ENCODE results near the gene RGCC.
"Not testable (repeated sequence)": the region's sequence is repeated elsewhere in the genome, so short reads cannot be mapped to it uniquely, and the experiment has no call there.

RGCC gene, protein sequence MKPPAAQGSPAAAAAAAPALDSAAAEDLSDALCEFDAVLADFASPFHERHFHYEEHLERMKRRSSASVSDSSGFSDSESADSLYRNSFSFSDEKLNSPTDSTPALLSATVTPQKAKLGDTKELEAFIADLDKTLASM

DNA sequence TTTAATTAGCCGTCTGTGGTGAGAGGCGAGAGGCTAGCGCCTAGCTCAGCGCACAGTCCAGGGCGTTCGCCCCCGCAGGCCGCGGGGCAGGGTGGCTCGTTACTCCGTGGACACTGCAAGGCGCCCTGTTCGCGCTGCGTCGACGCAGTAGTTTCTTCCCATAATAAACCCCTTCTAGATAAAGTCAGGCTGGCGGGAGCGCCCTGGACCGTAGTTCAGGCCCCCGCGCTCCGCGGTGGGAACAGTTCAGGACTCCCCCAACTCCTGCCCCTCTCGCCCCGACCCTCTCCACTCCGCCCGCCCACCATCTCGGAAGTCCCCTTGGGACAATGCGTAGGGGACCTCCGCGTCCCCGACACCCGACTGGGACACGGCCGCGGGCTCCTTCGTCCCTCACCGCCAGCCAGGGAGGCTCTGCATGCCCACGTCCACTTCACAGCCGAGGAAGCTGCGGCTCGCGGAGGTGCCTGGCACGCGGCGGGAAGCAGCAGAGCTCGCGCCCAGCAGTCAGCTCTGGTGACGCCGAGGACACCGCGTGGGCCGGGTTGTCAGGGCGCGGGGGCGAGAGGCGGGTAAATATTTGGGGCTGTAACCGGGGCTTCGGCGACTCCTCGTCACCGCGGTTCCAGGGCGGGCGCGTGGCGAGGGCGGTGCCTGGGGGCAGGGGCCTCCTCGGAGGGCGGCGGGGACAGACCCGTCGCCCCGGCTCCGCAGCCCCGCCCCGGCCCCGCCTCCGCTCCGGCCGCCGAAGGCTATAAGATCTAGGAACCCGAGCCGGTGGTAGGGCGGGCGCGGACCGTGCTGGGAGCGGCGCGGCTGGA lies at the start of gene RGCC:
TSS of gene RGCC (plus strand) at position 783 of the 821 bp plus-strand sequence. CDS start 158 bp downstream, outside the sequence.
- peak; percentile 94 to 96 for DNase-seq (ENCODE audit: extremely low read depth in 1 of 2, low read depth in 1 of 2)

DNA sequence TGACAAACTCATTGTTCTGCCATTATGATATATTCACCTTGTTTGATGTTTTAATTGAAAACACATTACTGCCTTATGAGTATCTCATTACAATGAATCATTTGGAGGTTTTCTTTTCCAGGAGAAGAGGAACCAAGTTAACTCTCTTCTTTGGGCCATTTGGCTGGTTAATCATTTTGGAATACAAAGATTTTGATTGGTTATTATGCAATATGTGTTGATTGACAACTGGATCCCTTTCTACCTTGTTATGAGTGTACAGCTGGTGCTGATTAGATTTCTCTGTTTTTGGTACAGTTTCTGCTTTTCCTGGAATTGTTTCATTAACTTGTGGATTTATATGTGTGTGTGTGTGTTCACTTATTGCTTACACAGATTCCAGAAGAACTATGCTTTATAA lies 49.2 kb upstream of the RGCC start:
- no peak for DNase-seq (ENCODE audit: extremely low read depth in 1 of 2, low read depth in 1 of 2)

DNA sequence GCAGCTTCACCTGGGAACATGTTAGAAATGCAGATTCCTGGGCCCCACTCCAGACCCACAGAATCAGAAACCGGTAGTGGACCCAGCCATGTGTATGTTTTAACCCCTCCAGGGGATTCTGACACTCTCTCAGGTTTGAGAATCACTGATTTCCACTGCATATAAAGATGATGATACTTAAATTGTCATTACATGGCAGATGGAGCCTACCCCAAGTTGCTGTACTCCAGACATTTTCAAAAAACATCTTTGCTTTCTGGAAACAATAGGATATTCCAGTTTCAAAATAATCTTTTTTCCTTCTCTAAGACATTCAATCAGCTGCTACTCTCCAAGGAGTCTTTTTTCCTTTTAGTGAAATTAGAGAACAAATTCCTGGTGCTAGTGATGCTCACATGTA lies 48.6 kb upstream of the RGCC start:
- DNase-seq (ENCODE audit: extremely low read depth in 1 of 2, low read depth in 1 of 2), result no peak

DNA sequence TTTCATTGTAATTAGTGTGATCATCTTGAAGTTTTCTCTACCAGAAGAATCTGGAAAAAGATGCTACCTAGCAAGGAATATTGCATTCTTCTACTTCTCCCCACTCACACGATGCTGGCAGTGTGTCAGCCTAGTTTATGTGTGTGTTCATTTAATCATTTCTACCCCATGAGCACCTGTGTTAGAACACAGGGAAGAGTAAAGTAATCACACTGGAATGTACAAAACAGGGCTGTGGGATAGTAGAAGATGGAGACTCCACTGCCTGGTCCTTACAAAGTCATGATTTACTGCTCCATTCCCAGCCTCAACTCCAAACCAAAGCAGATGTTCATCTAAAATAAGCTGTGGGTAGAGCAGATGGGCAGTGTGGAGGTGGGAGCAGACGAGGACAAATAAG lies 47.7 kb upstream of the RGCC start:
- no peak for DNase-seq (ENCODE audit: extremely low read depth in 1 of 2, low read depth in 1 of 2)

DNA sequence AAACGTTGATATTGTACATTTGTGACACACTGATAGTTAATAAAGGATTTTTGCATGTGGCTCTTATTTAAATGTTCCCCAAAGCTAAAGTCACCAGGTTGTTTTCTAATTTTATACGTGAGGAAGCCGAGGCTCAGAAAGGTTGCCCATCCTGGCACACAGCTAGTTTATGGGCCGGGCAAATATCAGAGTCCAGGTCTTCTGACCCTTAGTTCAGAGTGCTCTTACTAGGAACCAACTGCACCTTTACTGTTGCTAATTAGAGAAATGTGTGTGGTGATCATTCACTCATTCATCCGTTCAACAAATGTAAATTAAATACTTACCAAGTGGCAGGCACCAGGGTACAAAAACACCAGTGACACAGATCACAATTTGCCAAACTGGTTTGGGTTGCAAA lies 46.3 kb upstream of the RGCC start:
- DNase-seq (ENCODE audit: extremely low read depth in 1 of 2, low read depth in 1 of 2), result no peak

DNA sequence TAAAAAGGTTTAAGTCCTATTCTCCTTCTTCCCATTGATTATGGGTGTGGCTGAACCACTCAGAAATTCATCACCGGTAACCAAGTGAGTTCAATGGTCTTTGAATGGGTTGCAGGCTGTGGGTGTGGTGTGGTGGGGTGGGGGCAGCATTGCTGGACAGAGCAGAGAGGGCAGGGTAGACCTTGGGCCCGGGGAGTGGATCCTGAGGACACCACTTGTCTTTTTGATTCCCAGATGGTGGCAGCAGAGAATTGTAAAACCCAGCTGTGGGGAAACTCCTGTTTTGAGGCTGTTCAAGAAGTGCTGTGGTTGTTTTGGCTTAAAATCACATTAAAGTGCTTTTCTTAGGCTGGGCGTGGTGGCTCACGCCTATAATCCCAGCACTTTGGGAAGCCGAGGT lies 45.8 kb upstream of the RGCC start:
- no peak for DNase-seq (ENCODE audit: extremely low read depth in 1 of 2, low read depth in 1 of 2)

DNA sequence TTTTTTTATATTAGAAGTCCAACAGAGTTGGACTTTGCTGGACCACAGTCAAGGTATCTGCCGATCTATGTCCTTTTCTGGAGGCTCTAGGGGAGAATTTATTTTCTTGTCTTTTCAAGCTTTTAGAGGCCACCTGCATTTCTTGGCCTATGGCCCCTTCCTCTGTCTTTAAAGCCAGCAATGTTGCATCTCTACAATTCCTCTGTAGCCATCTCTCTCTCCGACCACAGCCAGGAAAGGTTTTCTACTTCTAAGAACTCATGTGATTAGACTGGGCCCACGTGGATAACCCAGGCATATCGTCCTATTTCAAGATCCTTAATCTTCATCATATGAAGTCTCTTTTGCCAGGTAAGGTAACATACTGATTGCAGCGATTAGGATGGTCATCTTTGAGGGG lies 43.5 kb upstream of the RGCC start:
- no peak for DNase-seq (ENCODE audit: extremely low read depth in 1 of 2, low read depth in 1 of 2)

DNA sequence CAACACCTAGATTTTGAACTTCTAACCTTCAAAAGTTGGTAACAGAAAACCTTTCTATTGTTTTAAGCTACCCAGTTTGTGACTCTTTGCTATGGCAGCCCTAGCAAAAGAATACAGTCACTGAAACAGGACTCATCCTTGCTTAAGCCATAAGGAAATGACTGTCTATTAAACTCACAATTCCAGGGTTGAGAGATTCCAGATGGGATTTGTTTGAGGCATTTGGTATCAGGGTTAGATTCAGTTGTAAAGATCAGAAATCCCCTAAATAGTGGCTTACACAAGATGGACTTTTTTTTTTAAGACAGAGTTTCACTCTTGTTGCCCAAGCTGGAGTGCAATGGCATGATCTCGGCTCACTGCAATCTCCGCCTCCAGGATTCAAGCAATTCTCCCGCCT lies 41.1 kb upstream of the RGCC start:
- no peak for DNase-seq (ENCODE audit: extremely low read depth in 1 of 2, low read depth in 1 of 2)

DNA sequence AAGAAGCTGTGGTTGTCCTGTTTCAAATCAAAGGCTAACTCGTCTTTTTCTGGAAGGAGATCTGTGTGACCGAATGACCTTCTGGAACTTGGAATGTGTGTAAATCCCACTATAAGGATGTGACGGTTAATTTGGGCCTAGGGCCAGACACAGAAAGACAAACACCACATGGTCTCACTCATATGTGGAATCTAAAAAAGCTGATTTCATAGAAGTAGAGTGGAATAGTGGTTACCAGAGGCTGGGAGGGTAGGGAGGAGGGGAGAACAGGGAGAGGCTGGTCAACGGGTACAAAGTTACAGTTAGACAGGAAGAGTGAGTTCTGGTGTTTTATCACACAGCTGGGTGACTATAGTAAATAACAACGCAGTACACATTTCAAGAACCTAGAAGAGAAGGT lies 39.3 kb upstream of the RGCC start:
- no peak for DNase-seq (ENCODE audit: extremely low read depth in 1 of 2, low read depth in 1 of 2)

DNA sequence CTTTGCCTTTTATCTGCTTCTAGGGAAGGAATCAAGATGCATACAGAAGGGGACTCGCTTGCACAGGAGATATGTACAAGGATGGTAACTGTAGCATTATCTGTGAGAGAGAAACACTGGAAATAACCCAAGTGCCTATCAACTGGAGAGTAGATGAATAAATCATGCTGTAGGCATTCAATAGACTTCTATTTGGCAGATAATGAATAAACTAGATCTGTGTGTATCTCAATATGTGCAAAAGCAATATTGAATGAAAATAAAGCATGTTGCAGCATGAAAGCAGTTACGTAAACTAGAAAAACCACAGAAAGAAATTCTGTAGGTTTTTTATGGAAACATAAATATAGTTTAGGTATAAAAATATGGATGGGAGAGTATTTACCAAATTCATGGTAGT lies 38.6 kb upstream of the RGCC start:
- DNase-seq (ENCODE audit: extremely low read depth in 1 of 2, low read depth in 1 of 2), result no peak

DNA sequence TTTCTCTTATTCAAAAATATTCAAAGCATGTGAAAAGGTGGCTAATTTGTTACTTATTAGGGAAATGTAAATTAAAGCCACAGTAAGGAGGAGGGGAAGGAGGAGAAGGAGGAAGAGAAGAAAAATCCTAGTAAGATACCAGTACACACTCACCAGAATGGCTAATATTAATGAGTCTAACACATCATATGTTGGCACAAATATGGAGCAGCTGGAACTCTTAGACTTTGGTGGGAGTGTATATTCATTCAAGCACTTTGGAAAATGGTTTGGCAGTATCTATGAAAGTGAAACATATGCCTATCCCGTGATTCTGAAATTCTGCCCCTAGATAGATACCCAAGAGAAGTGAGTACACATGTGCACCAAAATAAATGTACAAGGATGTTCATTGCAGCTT lies 38.1 kb upstream of the RGCC start:
- DNase-seq (ENCODE audit: extremely low read depth in 1 of 2, low read depth in 1 of 2), result no peak

DNA sequence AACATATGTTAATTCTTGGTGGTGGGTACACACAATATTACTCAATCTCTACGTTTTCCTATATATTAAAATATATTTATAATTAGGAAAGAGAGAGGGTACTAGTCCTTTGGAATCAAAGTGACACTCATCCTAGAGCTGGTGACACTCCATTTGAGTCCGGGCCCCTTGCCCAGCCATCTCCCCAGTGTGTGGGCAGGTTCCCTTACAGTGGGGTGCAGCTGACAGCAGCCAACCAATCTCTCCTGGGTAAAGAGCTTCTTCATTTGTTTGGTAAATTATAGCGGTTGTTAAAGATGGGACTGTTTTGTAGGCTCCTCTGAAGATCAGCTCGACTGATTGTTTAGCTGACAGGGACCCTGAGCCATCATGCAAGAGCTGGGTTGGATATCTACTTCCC lies 37.2 kb upstream of the RGCC start:
- no peak for DNase-seq (ENCODE audit: extremely low read depth in 1 of 2, low read depth in 1 of 2)

DNA sequence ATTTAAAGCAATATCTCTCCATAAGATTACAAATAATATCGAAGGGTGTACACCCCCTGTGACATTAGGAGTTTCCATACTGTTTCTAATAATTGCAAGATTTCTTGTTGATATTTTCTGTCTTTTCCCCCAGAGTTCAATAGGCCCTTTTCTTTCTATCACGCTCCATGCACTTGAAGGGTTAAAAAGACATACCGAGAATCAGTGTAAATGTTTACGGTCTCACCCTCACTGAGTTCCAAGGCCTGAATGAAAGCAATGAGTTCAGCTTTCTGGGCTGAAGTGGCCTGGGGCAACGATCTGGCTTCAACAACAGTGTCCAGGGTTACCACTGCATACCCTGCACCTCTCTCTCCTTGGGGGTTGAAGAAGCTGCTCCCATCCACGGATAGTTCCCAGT lies 36.0 kb upstream of the RGCC start:
- DNase-seq (ENCODE audit: extremely low read depth in 1 of 2, low read depth in 1 of 2), result not testable (repeated sequence)

DNA sequence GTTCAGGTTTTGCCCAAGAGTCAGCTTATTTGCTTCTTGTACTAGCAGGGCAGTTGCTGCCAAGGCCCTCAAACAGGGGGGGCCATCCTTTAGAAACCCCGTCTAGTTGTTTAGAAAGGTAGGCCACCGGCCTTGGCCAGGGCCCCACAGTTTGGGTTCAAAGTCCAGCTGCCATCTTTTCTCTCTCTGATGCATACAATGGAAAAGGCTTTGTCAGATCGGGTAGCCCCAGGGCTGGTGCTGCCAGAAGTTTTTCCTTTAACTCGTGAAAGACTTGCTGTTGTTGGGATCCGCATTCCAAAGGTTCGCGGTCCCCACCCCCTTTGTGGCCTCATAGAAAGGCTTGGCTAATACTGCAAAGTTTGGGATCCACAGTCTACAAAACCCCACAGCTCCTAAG lies 35.4 kb upstream of the RGCC start:
- DNase-seq (ENCODE audit: extremely low read depth in 1 of 2, low read depth in 1 of 2), result not testable (repeated sequence)

DNA sequence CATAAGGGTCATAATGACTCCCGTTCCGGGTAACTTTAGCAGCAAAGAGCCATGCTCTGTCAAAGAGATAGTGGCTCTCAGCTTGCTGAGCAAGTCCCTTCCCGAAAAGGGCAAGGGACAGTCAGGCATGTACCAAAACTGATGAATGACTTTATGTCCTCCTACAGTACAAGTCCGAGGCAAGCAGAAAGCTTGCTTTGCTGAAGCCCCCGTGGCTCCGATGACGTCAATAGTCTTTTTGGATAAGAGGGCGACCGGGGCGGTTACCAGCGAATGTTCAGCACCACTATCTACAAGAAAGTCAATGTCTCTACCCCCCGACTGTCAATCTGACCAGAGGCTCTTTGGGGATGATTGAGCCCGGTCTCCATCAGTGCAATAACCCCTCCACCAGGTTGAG lies 34.1 kb upstream of the RGCC start:
- not testable (repeated sequence) for DNase-seq (ENCODE audit: extremely low read depth in 1 of 2, low read depth in 1 of 2)

DNA sequence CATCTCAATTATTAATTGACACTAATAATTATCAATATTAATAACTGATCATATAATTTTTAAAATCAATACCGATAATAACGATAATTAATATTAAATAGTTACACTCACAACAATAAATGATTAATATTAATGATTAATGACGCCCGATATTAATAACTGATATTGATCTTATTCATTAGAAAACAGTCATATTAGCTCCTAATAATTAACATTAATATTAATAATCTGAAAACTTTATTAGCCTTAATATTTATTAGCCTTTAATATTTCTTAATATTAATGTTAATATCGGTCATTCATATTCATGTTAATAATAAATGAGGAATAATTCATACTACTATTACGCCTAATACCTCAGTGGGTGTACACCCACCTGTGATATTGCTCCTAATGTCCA lies 32.7 kb upstream of the RGCC start:
- not testable (repeated sequence) for DNase-seq (ENCODE audit: extremely low read depth in 1 of 2, low read depth in 1 of 2)

DNA sequence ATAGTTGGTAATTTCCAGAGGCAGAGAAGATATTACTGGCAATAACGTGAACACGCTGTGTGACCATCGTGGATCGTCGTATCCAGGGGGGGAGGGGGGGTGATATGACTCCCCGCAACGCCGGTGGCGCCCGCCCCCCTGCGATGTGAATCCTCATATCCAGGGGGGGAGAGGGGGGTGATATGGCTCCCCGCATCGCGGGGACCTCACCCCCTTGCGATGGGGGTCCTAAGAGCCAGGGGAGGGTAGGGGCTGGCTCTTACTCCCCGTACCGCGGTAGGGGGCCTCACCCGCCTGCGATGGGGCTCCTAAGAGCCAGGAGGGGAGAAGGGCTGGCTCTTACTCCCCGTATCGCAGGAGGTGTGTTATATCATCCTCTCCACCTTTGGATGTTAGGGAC lies 31.3 kb upstream of the RGCC start:
- DNase-seq (ENCODE audit: extremely low read depth in 1 of 2, low read depth in 1 of 2), result no peak

DNA sequence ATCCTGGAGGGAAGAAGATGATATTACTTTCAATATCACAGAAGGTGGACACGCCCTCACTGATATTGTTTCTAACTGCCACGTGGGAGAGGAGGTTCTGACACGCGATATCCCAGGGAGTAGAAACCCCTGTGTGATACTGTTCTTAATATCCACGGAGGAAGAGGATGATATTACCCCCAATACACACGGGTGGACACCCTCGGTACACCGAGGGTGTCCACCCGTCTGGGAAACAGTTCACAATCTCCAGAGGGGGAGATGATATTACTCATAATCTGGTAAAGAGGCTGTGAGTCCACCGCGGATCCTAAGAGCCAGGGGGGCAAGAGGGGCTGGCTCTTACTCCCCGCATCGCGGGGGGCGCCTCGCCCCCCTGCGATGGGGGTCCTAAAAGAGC lies 29.7 kb upstream of the RGCC start:
- DNase-seq (ENCODE audit: extremely low read depth in 1 of 2, low read depth in 1 of 2), result no peak

DNA sequence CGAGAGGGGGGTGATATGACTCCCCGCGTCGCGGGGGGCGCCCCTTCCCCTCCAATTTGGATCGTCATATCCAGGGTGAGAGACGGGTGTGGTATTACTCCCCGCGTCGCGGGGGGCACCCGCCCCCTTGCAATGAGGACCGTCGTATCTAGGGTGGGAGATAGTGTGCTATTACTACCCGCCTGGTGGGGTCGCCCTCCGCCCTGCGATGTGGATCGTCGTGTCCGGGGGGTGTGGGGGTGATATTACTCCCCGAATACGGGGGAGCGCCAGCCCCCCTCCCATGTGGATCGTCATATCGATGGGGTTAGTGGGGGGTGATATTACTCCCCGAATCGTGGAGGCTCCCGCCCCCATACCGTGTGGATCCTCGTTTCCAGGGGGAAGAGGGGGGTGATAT lies 29.2 kb upstream of the RGCC start:
- DNase-seq (ENCODE audit: extremely low read depth in 1 of 2, low read depth in 1 of 2), result peak; percentile 16 to 32

DNA sequence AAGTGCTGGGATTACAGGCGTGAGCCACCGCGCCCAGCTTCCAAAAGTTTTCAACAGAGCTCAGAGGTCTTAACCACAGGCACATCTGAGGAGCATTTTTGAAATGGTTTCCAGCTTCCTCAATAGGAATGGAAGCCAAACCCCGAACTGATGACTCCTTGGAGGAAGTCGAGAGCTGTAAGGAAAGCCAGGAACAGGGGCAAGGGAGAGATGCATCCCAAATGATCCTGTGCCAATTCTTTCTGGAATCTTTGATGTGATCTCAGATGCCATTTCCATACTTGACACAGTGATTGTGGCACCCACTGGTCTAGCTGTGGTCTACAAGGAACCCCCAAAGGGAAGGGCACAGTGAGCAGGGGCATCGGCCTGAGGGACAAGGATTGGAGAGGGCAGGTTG lies 23.3 kb upstream of the RGCC start:
- DNase-seq (ENCODE audit: extremely low read depth in 1 of 2, low read depth in 1 of 2), result not testable (repeated sequence)

DNA sequence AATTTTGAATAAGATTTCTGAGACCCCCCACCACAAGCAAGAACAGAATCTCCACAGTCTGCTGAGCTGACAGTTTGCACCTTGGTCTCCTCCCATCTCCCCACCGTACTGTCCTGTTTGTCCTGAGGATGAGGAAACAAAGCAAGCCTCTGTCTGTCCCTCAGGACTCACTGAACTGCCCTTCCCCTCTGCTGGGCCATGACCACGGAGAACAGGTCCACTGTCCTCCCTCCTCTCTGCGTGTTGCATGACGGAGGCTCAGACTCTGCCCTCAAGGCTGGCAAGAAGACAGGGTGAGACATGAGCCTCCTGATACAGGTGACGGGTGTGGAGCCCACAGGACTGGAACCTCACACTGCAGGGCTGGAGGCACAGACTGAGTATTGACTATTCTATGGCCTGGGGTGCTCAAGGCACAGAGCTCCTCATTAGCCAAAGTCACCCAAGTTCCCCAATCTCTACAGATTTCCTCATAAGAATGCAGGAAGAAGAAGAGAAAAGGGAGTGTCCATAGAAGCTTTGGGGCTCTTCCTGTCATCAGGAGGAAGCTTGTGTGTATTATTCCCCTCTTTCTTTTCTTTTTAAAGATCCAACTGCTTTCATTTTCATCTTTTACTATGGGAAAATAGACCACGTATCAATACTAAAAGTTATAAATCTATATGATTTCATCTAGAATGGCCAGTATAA lies 22.4 kb upstream of the RGCC start:
- no peak for DNase-seq (ENCODE audit: extremely low read depth in 1 of 2, low read depth in 1 of 2)

DNA sequence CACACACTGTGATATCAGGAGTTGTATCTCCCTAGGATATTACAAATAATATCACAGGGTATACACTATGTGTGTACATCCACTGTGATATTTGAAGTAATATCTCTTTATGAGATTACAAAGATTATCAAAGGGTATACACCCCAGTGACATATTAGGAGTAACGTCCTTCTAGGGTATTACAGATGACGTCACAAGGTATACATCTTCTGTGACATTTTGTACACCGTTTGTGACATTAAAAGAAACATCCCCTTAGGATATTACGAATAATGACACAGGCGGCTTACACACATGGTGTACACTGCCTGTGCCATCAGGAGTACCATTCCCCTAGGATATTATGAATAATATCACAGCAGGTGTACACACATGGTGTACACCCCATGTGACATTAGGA lies 13.4 kb upstream of the RGCC start:
- DNase-seq (ENCODE audit: extremely low read depth in 1 of 2, low read depth in 1 of 2), result no peak
